OCI-LY1 (cell line): ENCODE measurements around the gene IER3.

ENCODE experiments used
- CTCF ChIP-seq: fragments of 200-600 bp; sonication (generic), shearing (Covaris generic); IDR thresholded peaks from 2 replicates; pipeline ENCODE4 v1.5.1; 2017; ENCODE audit warnings: mild to moderate bottlenecking, antibody characterized with exemption, low read length, moderate library complexity, mixed read lengths
- EZH2 ChIP-seq: fragments of 200-600 bp; sonication (generic), shearing (Covaris generic); IDR thresholded peaks from 2 replicates; pipeline ENCODE4 v1.8.0; 2017; ENCODE audit warnings: borderline replicate concordance, mixed run types, mild to moderate bottlenecking, antibody characterized with exemption, low read length, moderate library complexity, mixed read lengths

- TF ChIP-seq CTCF: no peak
- TF ChIP-seq EZH2: no peak
Observed at GRCh38 chr6:30767158-30767943, 23.0 kb upstream of the IER3 start.
